Diencephalon (tissue), 1 donor: ENCODE results near the gene THOC3. TPM values are rescaled to one million over a fixed set of nuclear protein-coding genes. Genes with fewer than 3 reads are reported as not detected.

ENCODE experiments used
- total RNA-seq: library from RNA; depleted of rRNA; stranded (reverse); fragments of >200 nt; gene quantifications from one replicate; pipeline ENCODE4 v1.2.3, GENCODE V29; 2014

Gene THOC3
- total RNA-seq: 40.8 TPM

GRCh38 chr5:175967471-175968372, at the start of gene THOC3:
Gene THOC3 (minus strand): TSS chr5:175968315. CDS start chr5:175968208, 107 bp downstream.

Other genes with a start within 250 kb of the THOC3 start
- 62.3 TPM for gene CPLX2, start 96.7 kb downstream of the THOC3 start, total RNA-seq